ENCODE results near the gene MTARC1.

Gene MTARC1

DNA sequence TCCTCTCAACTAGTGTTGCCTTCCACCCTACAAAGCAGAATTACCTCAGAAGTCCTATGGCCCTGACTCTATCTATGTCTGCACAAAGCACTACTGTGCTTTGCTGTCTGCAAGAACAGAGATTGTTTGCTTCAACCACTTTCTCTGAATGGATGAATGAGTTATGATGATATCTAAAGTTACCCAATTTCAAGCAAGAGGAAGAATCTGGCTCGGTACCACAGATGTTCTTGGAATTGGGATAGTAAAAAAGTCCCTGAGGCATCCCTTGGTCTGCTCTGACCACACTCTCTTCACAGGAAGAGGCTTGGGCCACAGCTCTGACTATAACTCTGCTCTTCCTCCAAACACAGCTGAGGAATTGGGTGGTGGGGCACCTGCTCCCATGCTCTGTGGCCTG lies 31.2 kb downstream of the MTARC1 start:
- no peak for TF ChIP-seq EZH2phosphoT487 (IDR thresholded peaks at IDR 0.05; ENCODE audit: low read depth)
- TF ChIP-seq, protein P1, sequence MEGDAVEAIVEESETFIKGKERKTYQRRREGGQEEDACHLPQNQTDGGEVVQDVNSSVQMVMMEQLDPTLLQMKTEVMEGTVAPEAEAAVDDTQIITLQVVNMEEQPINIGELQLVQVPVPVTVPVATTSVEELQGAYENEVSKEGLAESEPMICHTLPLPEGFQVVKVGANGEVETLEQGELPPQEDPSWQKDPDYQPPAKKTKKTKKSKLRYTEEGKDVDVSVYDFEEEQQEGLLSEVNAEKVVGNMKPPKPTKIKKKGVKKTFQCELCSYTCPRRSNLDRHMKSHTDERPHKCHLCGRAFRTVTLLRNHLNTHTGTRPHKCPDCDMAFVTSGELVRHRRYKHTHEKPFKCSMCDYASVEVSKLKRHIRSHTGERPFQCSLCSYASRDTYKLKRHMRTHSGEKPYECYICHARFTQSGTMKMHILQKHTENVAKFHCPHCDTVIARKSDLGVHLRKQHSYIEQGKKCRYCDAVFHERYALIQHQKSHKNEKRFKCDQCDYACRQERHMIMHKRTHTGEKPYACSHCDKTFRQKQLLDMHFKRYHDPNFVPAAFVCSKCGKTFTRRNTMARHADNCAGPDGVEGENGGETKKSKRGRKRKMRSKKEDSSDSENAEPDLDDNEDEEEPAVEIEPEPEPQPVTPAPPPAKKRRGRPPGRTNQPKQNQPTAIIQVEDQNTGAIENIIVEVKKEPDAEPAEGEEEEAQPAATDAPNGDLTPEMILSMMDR (IDR thresholded peaks at IDR 0.05; ENCODE audit: low read depth, low read length): no peak
- H4K20me1 ChIP-seq (ENCODE audit: insufficient read depth, low read length): no peaks in the 10 kb centered on the region
- no peak overlapping the region for H3K27ac ChIP-seq (ENCODE audit: low read length)
- no peak overlapping the region for H2AFZ ChIP-seq (ENCODE audit: low read depth, low read length)
- H3K27me3 ChIP-seq (ENCODE audit: low read depth, low read length): 0 out of 2 replicates have a peak, but pooled peaks cover 5% of the 10 kb centered on the region
- H3K36me3 ChIP-seq (replicated peaks; ENCODE audit: low read depth, low read length): no peaks in the 10 kb centered on the region
- no peaks in the 10 kb centered on the region for H3K9me3 ChIP-seq (ENCODE audit: insufficient read depth, low read length)
- H3K9ac ChIP-seq (ENCODE audit: low read length): no peak overlapping the region
- H3K4me1 ChIP-seq (ENCODE audit: low read length): no peaks in the 10 kb centered on the region
- H3K79me2 ChIP-seq (ENCODE audit: low read length): no peaks in the 10 kb centered on the region
- no peak overlapping the region for H3K4me2 ChIP-seq (ENCODE audit: low read length)
- H3K4me3 ChIP-seq (ENCODE audit: low read length): no peak overlapping the region

DNA sequence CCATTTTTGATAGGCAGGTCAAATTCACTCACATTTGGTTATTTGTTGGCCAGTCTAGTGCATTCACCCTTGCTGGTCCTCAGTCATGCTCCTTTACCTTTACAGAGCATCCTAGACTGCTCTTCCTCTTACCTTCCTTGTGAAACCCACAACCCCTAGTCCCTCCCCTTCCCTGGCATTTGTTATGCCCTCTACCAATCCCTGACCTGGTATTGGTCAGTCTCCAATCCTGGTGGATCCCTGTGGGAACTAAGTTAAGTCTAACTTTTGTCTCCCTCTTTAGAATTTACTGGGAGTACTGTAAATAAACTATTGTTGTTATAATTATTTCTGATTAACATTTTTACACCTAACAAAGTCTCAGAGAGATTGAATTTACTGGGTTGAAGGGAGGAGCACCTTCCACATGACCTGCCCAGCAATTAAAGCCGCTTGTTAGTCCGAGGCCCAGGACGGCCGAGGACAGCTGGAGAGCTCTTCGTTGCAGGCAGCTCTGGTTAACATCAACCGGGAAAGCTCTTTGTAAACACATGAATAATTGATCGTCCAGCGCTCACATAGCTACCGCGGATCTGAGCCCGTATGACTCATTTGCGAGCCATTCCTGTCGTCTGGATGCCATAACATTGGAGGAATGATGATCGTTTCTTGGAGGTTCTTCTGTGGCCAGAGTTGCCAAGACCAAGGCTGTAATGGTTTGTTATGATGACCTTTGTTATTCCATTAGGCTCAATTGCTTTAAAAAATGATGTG lies 31.9 kb downstream of the MTARC1 start:
- Histone ChIP-seq H4K20me1 (ENCODE audit: insufficient read depth, low read length) (no peaks in the 10 kb centered on the region), H3K79me2 (ENCODE audit: low read length) (no peaks in the 10 kb centered on the region), H3K27ac (ENCODE audit: low read length) (no peak overlapping the region), H3K4me1 (ENCODE audit: low read length) (no peaks in the 10 kb centered on the region), H3K27me3 (ENCODE audit: low read depth, low read length) (0 out of 2 replicates have a peak, but pooled peaks cover 5% of the 10 kb centered on the region), H3K9ac (ENCODE audit: low read length) (no peak overlapping the region), H2AFZ (ENCODE audit: low read depth, low read length) (no peak overlapping the region), H3K36me3 (replicated peaks; ENCODE audit: low read depth, low read length) (no peaks in the 10 kb centered on the region), H3K4me3 (ENCODE audit: low read length) (no peak overlapping the region), H3K9me3 (ENCODE audit: insufficient read depth, low read length) (no peaks in the 10 kb centered on the region), H3K4me2 (ENCODE audit: low read length) (no peak overlapping the region)
- TF ChIP-seq EZH2phosphoT487 (IDR thresholded peaks at IDR 0.05; ENCODE audit: low read depth): no peak
- TF ChIP-seq, protein P1 (IDR thresholded peaks at IDR 0.05; ENCODE audit: low read depth, low read length): no peak

DNA sequence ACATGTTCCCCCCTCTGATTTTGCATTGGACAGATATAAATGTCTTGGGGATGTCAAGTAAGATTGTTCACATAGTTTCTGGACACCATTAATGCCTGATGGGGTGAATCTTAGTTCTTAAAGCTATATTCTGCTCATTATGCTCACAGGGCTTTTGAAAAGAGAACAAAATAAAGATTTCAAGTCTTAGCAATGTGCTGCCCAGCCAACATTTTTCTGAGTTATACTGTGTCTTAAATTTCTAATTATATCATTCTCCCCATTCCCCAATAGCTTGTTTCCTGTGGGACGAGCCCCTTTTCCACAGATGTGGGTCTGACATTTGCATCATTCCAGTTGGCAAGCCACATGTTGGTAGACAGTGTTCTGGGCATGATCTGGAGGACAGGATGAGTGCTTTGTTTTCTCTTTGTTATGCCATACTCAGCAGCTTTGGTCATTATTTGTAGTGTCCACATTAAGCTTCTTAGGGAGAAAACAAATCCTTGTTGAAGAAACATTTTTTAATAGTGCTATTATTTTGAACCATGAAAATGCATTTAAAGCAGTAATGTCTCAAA lies 32.8 kb downstream of the MTARC1 start:
- H3K36me3 ChIP-seq (replicated peaks; ENCODE audit: low read depth, low read length): no peaks in the 10 kb centered on the region
- no peak overlapping the region for H3K27ac ChIP-seq (ENCODE audit: low read length)
- no peak overlapping the region for H3K9ac ChIP-seq (ENCODE audit: low read length)
- no peaks in the 10 kb centered on the region for H3K4me1 ChIP-seq (ENCODE audit: low read length)
- no peak overlapping the region for H2AFZ ChIP-seq (ENCODE audit: low read depth, low read length)
- no peak overlapping the region for H3K4me2 ChIP-seq (ENCODE audit: low read length)
- H3K9me3 ChIP-seq (ENCODE audit: insufficient read depth, low read length): no peaks in the 10 kb centered on the region
- TF ChIP-seq, protein P1 (IDR thresholded peaks at IDR 0.05; ENCODE audit: low read depth, low read length): no peak
- no peak for TF ChIP-seq EZH2phosphoT487 (IDR thresholded peaks at IDR 0.05; ENCODE audit: low read depth)
- no peaks in the 10 kb centered on the region for H4K20me1 ChIP-seq (ENCODE audit: insufficient read depth, low read length)
- no peaks in the 10 kb centered on the region for H3K79me2 ChIP-seq (ENCODE audit: low read length)
- no peak overlapping the region for H3K4me3 ChIP-seq (ENCODE audit: low read length)
- 0 out of 2 replicates have a peak, but pooled peaks cover 14% of the 10 kb centered on the region for H3K27me3 ChIP-seq (ENCODE audit: low read depth, low read length)
